Hepatocyte (in vitro differentiated cells): ENCODE measurements around the gene KCTD18. TPM values are rescaled to one million over a fixed set of nuclear protein-coding genes. Genes with fewer than 3 reads are reported as not detected.

ENCODE experiments used
- DNase-seq: peaks from one replicate; pipeline ENCODE4 v3.0.0-alpha.2; 2016; ENCODE audit warnings: low spot score
- H2AFZ ChIP-seq: fragments of 200-600 bp; sonication (generic); 2 replicates; pipeline ENCODE4 v1.6.0; 2016; ENCODE audit warnings: antibody characterized with exemption, mild to moderate bottlenecking
- H3K27ac ChIP-seq: fragments of 200-600 bp; sonication (generic); 2 replicates; pipeline ENCODE4 v1.5.1; 2016; ENCODE audit warnings: mild to moderate bottlenecking
- H3K27me3 ChIP-seq: fragments of 200-600 bp; sonication (generic); 2 replicates; pipeline ENCODE4 v1.6.1; 2016
- H3K36me3 ChIP-seq: fragments of 200-600 bp; sonication (generic); replicated peaks from 2 replicates; pipeline ENCODE4 v1.5.1; 2016; ENCODE audit warnings: low read depth; ENCODE audit not compliant: insufficient read depth
- H3K4me1 ChIP-seq: fragments of 200-600 bp; sonication (generic); 2 replicates; pipeline ENCODE4 v1.5.1; 2016; ENCODE audit warnings: mild to moderate bottlenecking, moderate library complexity; ENCODE audit not compliant: insufficient read depth
- H3K4me2 ChIP-seq: fragments of 200-600 bp; sonication (generic); 2 replicates; pipeline ENCODE4 v1.6.0; 2016
- H3K4me3 ChIP-seq: fragments of 200-600 bp; sonication (generic); 2 replicates; pipeline ENCODE4 v1.5.1; 2016; ENCODE audit warnings: mild to moderate bottlenecking
- H3K79me2 ChIP-seq: fragments of 200-600 bp; sonication (generic); 2 replicates; pipeline ENCODE4 v1.6.0; 2017; ENCODE audit warnings: mild to moderate bottlenecking
- H3K9me2 ChIP-seq: fragments of 200-600 bp; sonication (generic); replicated peaks from 2 replicates; pipeline ENCODE4 v1.6.0; 2017; ENCODE audit warnings: mild to moderate bottlenecking; ENCODE audit not compliant: insufficient read depth
- H3K9me3 ChIP-seq: fragments of 200-600 bp; sonication (generic); 2 replicates; pipeline ENCODE4 v1.5.1; 2016; ENCODE audit warnings: low read depth, mild to moderate bottlenecking
- H4K20me1 ChIP-seq: fragments of 200-600 bp; sonication (generic); 2 replicates; pipeline ENCODE4 v1.6.0; 2016; ENCODE audit warnings: mild to moderate bottlenecking; ENCODE audit not compliant: insufficient read depth, poor library complexity, severe bottlenecking
- EZH2 ChIP-seq: fragments of 200-600 bp; sonication (generic); IDR thresholded peaks from 2 replicates; pipeline ENCODE4 v1.6.1; 2016; ENCODE audit warnings: antibody characterized with exemption, mild to moderate bottlenecking, borderline replicate concordance
- EZH2phosphoT487 ChIP-seq: fragments of 200-600 bp; sonication (generic); IDR thresholded peaks from one replicate; pipeline ENCODE4 v1.6.1; 2018; ENCODE audit warnings: antibody characterized with exemption, mild to moderate bottlenecking, low read depth, moderate library complexity; ENCODE audit not compliant: unreplicated experiment, severe bottlenecking
- WGBS: methylation state at CpG from one replicate; pipeline ENCODE4 v1.1.6; 2016; ENCODE audit warnings: low lambda C conversion rate; ENCODE audit errors: missing lambda C conversion rate; 5-methylcytosine and 5-hydroxymethylcytosine counted together
- polyA plus RNA-seq: library from polyadenylated mRNA; unstranded; fragments of >200 nt; fragmentation: Nextera tagmentation; extraction: Ambion mirVana; gene quantifications from 2 replicates; pipeline ENCODE4 v1.2.1, GENCODE V29; 2016
- total RNA-seq: library from RNA; depleted of rRNA; stranded (reverse); fragments of >200 nt; gene quantifications from 2 replicates; pipeline ENCODE4 v1.2.3, GENCODE V29; 2014
- TF ChIP-seq, protein P1 (sequence below): fragments of 200-600 bp; sonication (generic); IDR thresholded peaks from 2 replicates; pipeline ENCODE4 v1.5.1; 2016; ENCODE audit warnings: antibody characterized with exemption, mild to moderate bottlenecking; ENCODE audit not compliant: poor library complexity

KCTD18 gene
- total and polyA plus RNA-seq, 2 experiments from 2014 or later: 12.7 to 13.4 TPM

GRCh38 chr2:200452377-200452776 is 57.5 kb downstream of the KCTD18 start:
- Histone ChIP-seq H3K36me3 (no peaks in the 10 kb centered on the region), H4K20me1 (no peaks in the 10 kb centered on the region), H3K79me2 (no peaks in the 10 kb centered on the region), H3K9me2 (no peaks in the 10 kb centered on the region), H3K4me3 (no peak overlapping the region), H3K27me3 (no peaks in the 10 kb centered on the region), H3K4me2 (no peak overlapping the region), H3K4me1 (no peaks in the 10 kb centered on the region), H3K9me3 (no peaks in the 10 kb centered on the region), H3K27ac (no peak overlapping the region), H2AFZ (no peak overlapping the region)
- no peak for TF ChIP-seq EZH2
- TF ChIP-seq, protein P1, sequence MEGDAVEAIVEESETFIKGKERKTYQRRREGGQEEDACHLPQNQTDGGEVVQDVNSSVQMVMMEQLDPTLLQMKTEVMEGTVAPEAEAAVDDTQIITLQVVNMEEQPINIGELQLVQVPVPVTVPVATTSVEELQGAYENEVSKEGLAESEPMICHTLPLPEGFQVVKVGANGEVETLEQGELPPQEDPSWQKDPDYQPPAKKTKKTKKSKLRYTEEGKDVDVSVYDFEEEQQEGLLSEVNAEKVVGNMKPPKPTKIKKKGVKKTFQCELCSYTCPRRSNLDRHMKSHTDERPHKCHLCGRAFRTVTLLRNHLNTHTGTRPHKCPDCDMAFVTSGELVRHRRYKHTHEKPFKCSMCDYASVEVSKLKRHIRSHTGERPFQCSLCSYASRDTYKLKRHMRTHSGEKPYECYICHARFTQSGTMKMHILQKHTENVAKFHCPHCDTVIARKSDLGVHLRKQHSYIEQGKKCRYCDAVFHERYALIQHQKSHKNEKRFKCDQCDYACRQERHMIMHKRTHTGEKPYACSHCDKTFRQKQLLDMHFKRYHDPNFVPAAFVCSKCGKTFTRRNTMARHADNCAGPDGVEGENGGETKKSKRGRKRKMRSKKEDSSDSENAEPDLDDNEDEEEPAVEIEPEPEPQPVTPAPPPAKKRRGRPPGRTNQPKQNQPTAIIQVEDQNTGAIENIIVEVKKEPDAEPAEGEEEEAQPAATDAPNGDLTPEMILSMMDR: no peak
- TF ChIP-seq EZH2phosphoT487: no peak
- 92% methylated on average over 2 of the region's 2 CpGs for WGBS
- no peak for DNase-seq

GRCh38 chr2:200451511-200451910 is 58.4 kb downstream of the KCTD18 start:
- no peak overlapping the region for H2AFZ ChIP-seq
- no peak overlapping the region for H3K4me3 ChIP-seq
- H4K20me1 ChIP-seq: no peaks in the 10 kb centered on the region
- H3K36me3 ChIP-seq: no peaks in the 10 kb centered on the region
- no peak overlapping the region for H3K27ac ChIP-seq
- no peaks in the 10 kb centered on the region for H3K79me2 ChIP-seq
- 92% methylated on average over 2 of the region's 2 CpGs for WGBS
- no peaks in the 10 kb centered on the region for H3K9me3 ChIP-seq
- H3K4me1 ChIP-seq: no peaks in the 10 kb centered on the region
- DNase-seq: no peak
- TF ChIP-seq EZH2: no peak
- no peak overlapping the region for H3K4me2 ChIP-seq
- H3K27me3 ChIP-seq: no peaks in the 10 kb centered on the region
- no peaks in the 10 kb centered on the region for H3K9me2 ChIP-seq

DNA sequence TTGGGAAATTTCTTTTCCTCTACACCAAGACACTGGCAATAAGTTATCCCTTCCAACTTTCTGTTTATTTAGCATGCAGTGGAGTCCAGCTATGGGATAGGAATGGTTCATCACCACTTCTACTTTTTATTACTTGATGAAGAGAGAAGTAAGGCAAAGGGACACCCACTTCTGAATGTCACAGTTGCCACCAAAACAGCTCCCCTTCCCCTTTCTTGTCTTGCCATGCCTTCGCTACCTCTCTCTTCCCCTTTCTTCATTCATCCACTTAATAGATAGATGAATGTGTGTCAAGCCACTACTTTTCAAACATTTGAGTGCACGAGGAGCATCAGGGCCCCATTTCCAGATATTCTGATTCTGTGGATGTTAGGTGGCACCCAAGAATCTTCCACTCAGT is 59.6 kb downstream of the KCTD18 start:
- H3K9me3 ChIP-seq: no peaks in the 10 kb centered on the region
- no peak overlapping the region for H3K4me2 ChIP-seq
- no peak overlapping the region for H3K27ac ChIP-seq
- WGBS: 100% methylated on average over 2 of the region's 2 CpGs
- TF ChIP-seq EZH2phosphoT487 (no peak), EZH2 (no peak)
- TF ChIP-seq, protein P1: no peak
- no peaks in the 10 kb centered on the region for H4K20me1 ChIP-seq
- H2AFZ ChIP-seq: no peak overlapping the region
- H3K27me3 ChIP-seq: no peaks in the 10 kb centered on the region
- no peaks in the 10 kb centered on the region for H3K9me2 ChIP-seq
- no peaks in the 10 kb centered on the region for H3K36me3 ChIP-seq
- no peaks in the 10 kb centered on the region for H3K4me1 ChIP-seq
- no peaks in the 10 kb centered on the region for H3K79me2 ChIP-seq
- no peak overlapping the region for H3K4me3 ChIP-seq
- DNase-seq: no peak

DNA sequence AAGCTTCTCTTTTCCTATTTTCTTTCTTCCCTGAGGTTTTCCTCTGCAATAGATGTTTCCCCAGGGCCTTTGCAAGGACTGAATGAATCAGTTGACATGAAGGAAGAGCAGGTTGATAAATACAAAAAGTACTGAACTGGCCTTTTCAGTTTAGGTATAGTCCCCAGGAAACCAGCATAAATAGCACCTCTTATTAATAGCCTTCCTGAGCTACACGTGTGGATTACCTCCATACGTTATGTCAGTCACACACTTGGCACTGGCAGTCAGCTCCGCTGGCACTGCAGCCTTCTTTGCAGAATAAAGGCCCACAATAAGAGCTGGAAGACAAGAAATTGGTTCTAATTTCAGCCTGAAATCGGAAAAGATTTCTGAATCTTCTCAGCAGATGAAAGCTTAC is 60.7 kb downstream of the KCTD18 start:
- no peaks in the 10 kb centered on the region for H3K27me3 ChIP-seq
- no peaks in the 10 kb centered on the region for H3K36me3 ChIP-seq
- H2AFZ ChIP-seq: no peak overlapping the region
- DNase-seq: no peak
- no peak overlapping the region for H3K4me2 ChIP-seq
- H3K4me1 ChIP-seq: no peaks in the 10 kb centered on the region
- H3K4me3 ChIP-seq: no peak overlapping the region
- H3K9me2 ChIP-seq: no peaks in the 10 kb centered on the region
- no peaks in the 10 kb centered on the region for H4K20me1 ChIP-seq
- H3K79me2 ChIP-seq: no peaks in the 10 kb centered on the region
- H3K27ac ChIP-seq: no peak overlapping the region
- TF ChIP-seq EZH2phosphoT487 (no peak), EZH2 (no peak)
- TF ChIP-seq, protein P1: no peak
- 93% methylated on average over 4 of the region's 4 CpGs for WGBS
- H3K9me3 ChIP-seq: no peaks in the 10 kb centered on the region
